GM21423 (cell line): ENCODE data around the gene APRT.
"Not testable (repeated sequence)": the region's sequence is repeated elsewhere in the genome, so short reads cannot be mapped to it uniquely, and the experiment has no call there.

ENCODE experiments used
- ATAC-seq: cut with Tn5 transposase; IDR thresholded peaks from one replicate; pipeline ENCODE4 v1.9.1; 2021; ENCODE audit warnings: mild to moderate bottlenecking, moderate library complexity; ENCODE audit not compliant: unreplicated experiment

The APRT gene

DNA sequence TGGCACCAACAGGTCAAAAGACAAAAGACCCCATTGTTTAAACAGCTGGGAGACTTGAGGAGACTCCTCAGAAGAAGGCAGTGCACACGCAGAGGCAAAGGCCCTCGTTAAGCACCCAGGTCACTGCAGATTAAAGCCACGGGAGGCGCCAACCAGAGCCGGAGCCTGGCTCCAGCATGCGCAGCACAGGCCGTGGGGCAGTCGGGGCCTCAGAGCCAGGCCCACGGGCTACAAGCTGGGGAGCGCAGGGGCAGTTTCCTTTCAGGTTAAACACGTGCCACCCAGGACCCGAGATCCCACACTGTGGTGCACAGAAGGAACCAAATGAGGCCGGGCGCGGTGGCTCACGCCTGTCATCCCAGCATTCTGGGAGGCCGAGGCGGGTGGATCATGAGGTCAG lies 35.9 kb downstream of the APRT start:
- ATAC-seq: no peak

DNA sequence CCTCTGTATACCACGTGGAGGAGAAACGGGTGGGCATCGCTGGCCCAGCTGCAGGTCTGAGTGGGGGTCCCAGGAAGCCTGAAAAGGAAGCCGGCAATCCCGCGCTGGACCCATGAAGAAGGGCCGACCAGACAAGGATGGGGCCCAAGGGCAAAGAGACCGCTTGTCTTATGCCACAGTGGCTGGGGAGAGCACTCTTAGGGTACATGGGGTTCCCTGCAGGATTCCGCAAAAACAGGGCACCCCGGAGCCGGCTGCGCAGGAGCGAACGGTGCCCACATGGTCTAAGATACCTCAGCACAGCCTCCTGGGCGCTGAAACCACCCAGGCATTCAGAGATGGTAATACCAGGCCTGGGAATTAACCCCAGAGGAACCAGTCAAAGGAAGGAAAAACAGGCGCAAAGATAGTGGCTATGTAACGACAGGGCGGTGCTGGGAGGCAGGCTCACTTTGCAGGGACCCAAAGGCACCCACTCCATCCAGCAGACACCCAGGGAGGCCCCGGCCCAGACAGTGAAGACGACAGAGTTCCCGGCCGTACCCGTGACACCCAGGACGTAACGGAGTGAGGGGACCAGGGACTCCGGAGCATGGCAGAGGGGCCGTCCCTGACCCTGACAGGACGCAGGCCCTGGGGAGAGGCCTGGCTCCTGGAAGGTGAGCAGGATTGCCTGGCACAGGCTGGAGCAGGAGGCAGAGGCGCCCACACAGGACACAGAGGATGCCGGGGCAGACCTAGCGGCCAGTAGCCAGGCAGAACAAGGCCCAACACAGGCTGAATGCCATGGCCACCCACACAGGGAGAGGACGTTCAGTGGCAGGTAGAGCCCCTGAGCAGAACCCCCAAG lies 37.0 kb downstream of the APRT start:
- ATAC-seq: no peak

DNA sequence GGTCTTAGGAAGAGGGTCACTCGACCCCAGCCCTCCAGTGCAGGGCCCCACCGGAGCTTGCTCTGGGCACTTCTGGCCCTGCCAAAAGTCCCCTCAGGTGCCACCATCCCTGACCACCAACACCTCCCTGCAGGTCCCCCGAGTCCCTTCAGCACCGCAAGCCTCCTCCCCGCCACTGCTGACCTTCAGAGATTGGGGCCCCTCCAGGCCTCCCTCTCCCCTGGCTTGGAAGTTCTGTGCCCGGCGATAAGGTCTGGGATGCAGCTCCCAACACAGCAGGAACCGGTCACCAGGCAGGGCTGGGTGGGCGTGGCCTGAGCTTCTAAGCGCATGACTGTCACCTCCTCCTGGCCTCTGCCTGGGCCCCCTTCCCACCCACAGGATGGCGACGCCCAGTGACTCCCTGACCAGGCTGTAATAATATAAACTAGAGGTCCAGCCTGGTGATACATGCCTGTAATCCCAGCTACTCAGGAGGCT lies 37.9 kb downstream of the APRT start:
- no peak for ATAC-seq

DNA sequence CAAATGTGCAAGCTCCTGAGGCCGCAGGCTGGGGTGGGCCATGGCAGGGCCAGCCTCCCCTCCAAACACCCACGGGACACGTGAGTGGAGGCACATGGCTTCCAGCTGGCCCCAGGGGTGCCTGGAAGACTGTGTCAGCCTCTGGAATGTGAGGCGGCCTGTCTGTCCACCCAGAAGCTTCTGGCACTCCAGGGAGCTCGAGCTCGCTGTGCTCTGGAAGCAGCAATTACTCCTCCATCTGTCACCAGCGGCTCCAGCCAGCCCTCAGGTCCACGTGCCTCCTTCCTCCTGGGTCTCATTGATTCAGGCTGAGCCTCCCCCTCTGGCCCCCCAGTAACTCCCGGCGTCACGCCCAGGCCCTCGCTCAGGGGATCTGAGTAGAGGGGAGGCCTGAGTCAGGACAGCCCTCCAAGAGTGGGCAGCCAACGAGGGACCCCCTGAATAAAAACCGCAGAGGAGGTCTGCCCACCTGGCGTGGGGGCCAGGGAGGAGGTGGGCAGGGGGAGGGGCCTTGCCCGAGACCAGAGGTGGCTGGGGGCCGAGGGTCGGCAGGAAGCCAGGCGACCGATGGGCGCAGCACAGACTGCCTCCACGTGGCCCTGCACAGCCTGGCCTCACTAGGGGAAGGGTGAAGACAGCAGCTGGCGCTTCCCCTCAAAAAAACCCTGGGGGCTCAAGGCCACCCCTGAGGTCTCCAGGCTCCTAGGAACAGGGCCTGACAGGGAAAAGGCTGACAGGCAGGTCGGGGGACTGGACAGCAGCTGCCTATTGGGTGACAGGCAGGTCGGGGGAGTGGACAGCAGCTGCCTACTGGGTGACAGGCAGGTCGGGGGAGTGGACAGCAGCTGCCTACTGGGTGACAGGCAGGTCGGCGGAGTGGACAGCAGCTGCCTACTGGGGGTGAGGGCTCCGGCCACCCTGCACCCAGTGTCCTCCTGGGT lies 38.6 kb downstream of the APRT start:
- ATAC-seq: no peak

DNA sequence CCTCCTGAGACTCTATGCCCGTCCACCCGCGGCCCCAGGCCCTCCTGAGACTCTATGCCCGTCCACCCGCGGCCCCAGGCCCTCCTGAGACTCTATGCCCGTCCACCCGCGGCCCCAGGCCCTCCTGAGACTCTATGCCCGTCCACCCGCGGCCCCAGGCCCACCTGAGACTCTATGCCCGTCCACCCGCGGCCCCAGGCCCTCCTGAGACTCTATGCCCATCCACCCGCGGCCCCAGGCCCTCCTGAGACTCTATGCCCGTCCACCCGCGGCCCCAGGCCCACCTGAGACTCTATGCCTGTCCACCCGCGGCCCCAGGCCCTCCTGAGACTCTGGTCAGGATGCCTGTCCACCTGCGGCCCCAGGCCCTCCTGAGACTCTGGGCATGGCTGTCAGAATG lies 39.9 kb downstream of the APRT start:
- ATAC-seq: not testable (repeated sequence)

DNA sequence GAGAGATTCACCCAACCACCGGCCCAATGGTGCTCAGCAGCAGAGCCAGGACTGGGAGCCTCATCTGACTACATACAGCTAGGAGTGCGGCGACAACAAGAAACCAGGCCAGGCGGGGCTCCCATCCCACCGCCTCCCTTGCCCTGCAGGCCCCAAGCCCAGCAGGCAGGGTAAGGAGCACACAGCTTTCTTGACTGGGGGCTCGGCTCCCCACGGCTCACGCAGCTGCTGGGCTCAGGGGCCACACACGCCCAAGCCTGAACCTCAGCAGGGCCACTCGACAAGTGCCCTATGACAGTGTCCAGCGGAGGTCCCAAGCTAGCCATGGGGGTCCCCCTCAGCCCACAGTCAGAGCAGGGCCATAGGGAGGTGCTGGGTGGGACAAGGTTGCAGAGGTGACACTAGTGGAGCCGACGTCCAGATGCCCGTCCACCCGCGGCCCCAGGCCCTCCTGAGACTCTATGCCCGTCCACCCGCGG lies 40.4 kb downstream of the APRT start:
- no peak for ATAC-seq

DNA sequence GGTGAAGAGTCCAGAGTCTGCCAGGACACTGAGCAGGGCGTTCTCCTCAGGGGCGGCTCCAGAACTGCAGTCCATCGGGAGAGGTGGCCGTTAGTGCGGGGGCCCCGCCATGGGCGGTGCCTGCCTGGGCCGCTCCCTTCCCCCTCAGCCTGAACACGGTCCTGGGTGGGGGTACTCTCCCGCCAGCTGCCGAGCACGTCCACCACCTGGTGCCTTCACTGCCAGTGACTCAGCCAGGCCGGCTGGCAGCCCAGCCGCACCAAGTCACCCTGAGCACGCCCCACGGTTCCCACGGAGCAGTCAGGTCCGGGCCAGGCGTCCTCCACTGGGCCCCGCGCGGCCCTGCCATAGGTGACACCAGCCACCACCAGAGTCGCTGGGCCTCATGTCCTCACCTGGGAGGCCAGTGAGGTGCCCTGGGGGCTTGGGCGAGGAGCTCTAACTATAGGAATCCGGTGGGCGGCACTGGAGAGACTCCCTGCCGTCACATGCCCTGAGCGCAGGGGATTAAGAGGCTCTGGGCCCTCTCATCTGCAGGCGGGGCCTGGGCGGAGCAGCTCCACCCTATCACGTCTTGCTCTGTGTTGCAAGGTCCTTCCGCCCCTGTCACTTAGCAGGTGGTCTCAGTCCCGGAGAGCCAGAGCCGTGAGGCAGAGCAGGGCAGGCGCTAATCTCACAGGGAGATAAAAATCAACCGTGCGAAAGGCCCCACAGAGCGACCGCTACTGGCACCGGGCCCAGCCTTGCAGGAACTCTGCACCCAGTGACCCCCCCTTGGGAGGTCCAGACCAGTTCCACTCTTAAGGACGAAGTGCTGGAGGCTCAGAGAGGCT lies 41.1 kb downstream of the APRT start:
- ATAC-seq: no peak

DNA sequence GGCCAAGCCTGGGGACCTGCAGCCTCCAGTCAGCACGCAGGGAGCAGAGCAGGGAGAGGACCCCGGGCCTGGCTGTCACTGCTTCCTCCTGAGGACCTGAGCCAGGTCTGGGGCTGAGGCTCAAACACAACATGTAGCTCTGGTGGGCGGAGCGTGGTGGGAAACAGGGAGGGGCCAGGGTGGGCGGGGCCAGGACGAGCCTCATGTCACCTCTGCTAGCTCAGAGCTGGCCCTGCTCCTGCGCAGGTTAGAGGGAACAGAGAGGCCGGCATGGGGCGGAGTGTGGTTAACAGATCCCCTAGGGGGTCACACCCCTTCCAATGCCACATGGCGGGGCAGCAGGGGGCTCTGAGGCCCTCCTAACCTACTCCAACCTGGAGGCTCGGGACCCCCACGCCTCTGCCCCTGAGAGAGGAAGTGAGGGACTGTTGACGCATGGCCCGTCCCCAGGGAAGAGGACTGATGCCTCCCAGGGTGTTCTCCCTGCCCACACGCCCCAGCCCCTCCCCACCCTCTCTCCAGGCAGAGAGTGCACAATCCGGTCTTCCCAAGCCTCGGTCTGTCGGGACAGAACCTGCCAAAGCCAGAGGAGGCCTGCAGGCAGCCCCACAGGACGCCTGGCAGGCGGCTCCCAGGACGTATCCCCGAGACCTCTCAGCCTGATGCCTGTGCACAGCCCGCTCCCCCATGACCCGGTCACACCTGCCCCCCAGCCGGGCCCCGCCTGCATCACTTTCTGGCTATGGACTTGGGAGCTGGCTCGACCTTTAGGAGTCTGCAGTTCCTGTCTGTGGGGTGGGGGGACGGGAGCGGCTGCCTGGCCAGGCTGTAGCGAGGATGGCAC lies 41.9 kb downstream of the APRT start:
- ATAC-seq: no peak

DNA sequence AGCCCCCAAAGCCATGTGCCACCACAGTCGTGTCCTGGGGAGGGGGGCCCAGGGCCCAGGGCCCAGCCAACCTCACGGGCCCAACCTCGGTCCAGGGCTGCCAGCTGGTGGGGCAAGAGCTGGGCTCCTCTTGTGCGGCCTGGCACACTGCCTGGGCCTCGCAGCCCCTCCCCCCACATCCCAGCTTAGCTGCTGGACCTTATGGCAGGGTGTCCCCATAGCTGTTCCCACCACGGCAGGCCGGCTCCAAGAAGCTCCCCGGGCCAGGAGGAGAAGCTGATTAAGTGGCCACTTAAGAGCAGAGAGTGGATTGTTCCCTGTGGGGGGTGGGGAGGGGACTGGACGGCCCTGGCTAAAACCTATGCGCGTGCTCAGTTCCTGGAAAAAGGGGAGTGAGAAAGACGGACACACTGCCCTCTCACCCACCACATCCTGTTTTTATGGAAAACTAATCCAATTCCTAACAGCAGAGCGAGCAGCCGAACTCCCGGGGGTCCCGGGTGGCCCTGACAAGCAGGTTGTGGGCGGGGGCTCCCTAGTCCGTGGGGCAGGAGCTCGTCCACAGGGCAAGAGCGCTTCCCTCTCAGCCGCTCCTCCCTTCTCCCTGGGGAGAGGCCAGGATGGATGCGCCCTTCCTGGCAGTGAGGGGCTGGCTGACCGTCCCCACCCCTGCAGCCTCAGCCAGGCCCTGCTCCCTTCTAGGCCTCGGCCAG lies 43.5 kb downstream of the APRT start:
- ATAC-seq: no peak

DNA sequence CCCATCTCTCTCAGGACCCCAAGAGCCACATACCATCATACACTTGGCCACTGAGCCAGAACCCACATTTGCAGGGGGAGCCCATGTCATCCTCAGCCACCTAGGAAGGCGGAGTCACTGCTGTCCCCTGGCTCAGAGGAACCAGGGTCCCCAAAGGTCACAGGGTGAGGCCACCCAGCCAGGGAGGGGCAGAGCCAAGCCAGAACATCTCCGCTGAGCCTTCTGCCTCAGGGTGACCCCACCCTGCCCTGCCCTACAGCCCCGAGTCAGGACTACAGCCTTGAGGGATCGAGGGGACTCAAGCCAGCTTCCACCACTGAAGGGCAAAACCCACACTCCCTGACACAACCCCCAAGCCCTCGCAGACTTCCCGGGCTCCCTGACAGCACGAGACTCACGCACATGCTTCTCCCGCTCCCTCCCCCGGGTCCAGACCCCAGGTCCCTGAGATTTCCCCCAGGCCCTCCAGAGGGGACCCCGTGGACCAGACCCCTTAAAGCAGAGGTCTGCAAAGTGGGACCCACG lies 44.1 kb downstream of the APRT start:
- no peak for ATAC-seq

DNA sequence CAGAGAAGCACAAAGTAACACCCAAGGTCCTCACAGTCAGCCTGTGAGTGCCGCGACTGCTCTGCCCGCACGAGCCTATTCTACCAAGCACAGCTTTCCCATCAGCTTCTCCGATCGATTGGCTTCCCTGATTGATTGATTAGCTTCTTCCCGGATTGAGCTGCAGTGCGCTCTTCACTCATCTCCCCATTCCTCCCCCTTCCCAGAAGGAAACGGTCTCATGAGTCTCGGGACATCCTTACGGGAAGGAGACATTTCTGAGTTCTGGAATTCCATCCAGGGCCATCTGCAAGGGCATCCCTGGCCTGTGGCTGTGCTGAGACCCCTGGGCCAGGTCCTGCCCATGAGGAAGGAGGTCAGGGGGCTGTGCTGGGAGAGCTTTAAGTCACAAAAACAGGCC lies 44.8 kb downstream of the APRT start:
- ATAC-seq: no peak

DNA sequence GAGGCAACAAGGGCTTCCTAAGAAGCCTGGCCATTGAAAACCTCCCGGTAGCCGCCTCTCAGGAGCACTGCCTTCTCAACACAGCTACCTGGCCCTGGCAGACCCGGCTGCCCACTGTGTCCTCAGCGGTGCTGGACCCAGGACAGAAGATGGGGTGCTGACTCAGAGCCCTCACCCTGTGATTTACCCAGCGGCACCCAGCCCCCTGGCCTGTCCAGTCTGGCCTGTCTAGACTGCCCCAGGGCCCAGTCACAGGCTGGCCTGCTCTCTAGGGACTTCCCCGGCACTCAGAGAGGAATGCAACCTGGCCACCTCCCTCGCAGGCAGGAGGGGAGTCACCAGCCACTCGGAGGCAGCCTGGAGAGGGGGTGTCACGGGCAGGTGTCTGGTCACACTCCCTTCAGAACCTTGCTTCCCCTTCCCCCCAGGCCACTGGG lies 46.8 kb downstream of the APRT start:
- ATAC-seq: no peak

DNA sequence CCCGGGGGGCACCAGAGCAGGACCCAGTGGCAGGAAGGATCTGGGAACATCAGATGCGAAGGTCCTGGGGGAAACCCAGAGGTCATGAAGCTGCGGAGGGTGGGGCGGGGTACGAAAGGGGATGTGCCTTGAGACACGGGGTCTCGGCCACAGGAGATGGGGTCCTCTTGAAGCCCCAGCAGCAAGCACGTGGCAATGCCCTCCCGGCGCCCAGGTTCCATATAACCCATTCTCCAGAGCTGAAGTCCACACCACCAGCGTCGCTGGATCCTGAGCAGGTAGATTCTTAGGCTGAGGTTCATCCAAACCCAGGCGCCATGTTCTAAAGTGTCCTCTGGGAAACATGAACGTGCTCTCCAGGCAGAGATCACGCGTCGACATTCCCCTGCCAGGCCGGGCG lies 47.6 kb downstream of the APRT start:
- no peak for ATAC-seq

DNA sequence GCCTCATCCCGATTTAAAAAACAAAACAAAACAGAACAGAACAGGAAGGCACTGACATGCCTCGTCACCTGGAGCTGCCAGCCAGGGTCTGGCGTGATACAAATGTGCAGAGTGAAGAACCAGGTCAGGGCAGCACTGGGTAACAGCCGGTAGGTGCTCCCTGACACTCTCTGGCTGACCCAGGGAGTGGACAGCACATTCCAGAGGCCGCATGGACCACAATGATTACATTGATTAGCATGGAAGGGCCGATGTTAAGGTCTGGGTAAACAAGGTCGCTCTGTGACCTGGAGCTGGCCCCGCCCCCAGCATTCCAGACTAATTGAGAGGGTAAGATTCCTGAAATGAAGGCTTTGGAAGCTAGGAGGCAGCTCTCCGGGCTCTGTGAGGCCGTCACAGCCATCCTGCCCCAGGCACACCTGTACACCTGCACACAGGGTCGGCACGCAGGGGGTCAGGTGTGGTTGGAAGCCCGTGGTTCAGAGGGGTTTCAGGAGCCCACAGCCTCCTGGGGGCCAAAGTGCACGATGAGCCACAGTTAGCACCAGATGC lies 48.1 kb downstream of the APRT start:
- ATAC-seq: no peak

DNA sequence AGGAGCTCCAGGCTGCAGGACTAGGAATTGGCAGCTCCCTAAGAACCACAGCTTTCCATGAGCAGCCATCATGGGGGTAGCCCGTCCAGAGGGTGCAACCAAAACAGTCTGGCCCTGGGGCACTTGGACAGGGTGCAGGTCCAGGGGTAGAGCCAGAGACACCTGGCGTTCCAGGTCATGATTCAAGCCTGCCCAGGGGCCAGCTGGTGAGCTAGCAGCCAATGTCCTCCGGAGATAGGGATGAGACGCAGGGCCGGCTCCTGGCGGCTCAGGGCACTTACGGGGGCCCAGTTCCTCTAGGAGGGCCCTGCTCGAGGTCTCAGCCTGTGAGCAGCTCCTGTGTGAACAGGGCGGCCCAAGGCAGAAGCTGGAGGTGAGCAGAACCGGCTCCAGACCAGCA lies 48.8 kb downstream of the APRT start:
- no peak for ATAC-seq

DNA sequence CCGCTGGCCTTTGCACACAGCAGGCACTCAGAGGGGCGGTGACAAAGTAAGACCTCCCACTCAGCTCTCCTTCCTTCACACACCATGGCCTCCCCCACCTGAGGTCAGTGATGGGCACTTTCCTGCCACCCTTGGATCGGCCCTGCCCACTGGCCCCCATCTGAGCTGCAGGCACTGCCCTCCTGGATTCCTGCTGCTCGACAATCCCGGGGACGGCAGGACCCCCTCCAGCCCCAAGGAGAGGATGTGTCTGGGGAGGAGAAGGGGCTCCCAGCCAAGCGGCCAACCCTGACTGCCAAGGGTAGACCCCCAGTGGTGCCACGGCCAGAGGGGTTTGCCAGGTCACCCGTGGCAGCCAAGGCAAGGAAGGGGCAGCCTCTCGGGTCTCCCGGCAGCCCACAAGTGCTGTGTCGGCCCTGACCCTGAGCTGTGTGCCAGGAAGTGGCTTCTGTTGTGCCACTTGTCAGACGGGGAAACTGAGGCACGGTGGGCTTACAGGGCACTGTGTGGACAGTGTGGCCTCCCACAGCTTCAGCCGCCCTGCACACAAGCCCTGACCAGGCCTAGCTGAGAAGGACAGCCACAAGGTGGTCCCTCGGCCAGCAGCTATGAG lies 49.4 kb downstream of the APRT start:
- no peak for ATAC-seq

DNA sequence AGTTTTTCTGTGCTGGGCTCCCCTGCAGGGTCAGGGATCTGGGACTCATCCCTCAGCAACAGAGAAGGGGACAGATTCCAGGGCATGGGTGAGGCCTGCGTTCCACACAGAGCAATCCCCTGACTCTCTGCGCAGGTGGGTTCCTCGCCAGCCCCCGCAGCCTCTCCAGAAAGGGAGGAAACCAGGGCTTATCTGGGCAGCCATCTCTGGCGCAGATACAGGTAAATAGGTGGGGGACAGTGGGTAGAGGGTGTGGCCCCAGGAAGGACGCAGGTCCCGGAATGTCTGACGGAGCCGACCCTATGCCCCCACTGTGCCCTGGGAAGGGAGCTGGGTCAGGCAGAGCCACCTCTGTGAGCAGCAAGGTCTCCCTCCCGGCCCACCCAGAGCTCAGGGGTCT lies 49.9 kb downstream of the APRT start:
- ATAC-seq: no peak

DNA sequence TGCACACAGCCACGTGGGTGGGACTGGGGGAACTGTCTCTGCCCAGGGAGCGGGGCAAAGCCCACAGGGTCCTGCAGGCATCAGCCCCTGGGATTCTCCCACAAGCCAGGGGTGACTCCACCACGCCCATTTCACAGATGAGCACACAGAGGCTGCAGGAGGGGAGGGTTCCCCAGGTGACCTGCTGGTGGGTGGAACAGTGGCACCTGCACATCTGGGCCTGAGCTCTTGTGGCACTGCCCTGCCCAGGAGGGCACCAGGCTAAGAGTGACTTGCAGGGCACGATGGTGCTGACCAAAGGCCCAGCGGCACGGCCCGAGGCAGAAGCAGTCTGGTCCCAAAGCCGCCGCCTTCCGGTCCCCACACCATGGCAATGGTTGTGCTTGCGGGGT lies 50.6 kb downstream of the APRT start:
- no peak for ATAC-seq
